Measurements from ENCODE around the gene MSRB1.
"Not testable (repeated sequence)": the region's sequence is repeated elsewhere in the genome, so short reads cannot be mapped to it uniquely, and the experiment has no call there.

Gene MSRB1

GRCh38 chr16:1942047-1942809 lies 771 bp downstream of the MSRB1 start:
- Histone ChIP-seq H4K20me1 (ENCODE audit: insufficient read depth) (no peaks in the 10 kb centered on the region), H3K36me3 (ENCODE audit: insufficient read depth) (no peaks in the 10 kb centered on the region), H3K4me3 (IDR thresholded peaks at IDR 0.05; ENCODE audit: insufficient read depth, low read depth, low read length) (no peak overlapping the region), H3K27ac (no peak overlapping the region), H2AFZ (ENCODE audit: low read depth) (peak overlapping the region; percentile 95), H3K27me3 (ENCODE audit: insufficient read depth, low read depth) (no peaks in the 10 kb centered on the region), H3K9ac (no peak overlapping the region; the same call in 1 of the 2 replicates), H3K79me2 (ENCODE audit: insufficient read depth, low read depth) (no peaks in the 10 kb centered on the region), H3K4me1 (ENCODE audit: low read depth, poor library complexity, severe bottlenecking) (peaks cover 18% of the 10 kb centered on the region), H3K4me2 (peak overlapping the region; percentile 97)
- TF ChIP-seq CTCF (conservative IDR thresholded peaks at IDR 0.05; ENCODE audit: low read depth, low read length) = no peak

DNA sequence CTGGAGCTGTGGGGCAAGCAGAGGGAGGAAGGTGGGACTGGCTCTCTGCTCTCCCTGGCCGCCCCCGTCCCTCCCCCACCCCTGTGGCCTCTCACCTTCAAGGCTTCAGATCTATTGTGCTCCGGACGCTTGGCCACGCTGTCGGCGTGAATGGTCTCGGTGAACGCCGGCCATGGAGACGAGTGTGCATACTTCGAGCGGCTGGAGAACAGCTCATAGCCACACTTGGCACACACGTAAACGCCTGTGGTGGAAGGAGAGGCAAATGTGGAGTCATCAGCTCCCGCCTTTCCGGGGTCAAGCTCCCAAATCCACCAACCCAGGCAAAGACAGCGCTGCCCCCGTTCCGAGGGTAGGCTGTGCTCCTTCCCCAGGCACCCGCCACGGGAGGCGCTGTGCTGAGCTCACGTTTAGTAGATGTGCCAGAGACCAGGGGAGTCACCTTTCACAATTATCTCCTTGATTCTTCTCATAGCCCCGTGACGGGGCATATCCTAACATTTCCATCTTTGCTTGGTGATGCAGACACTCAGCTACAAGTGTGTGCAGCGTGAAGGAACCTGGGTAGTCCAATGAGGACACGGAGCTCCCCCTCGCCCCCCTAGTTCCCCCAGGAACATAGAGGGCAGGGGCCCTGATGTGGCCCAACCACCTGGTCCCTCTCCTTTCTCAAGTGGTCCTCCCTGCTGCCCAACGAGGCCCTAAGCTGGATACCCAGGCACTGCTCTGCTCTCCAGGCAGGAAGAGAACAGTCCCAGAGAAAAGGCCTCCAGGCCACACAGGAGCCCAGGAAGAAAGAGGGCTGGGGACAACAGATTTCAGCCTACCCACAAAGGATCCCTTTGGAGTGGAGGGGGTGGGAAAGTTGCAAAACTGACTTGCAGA lies 1.6 kb downstream of the MSRB1 start:
- H3K79me2 ChIP-seq (ENCODE audit: insufficient read depth, low read depth) = no peaks in the 10 kb centered on the region
- H3K4me3 ChIP-seq (IDR thresholded peaks at IDR 0.05; ENCODE audit: insufficient read depth, low read depth, low read length) = no peak overlapping the region
- no peak overlapping the region for H3K27ac ChIP-seq
- no peaks in the 10 kb centered on the region for H3K27me3 ChIP-seq (ENCODE audit: insufficient read depth, low read depth)
- TF ChIP-seq CTCF (conservative IDR thresholded peaks at IDR 0.05; ENCODE audit: low read depth, low read length) = no peak
- no peak overlapping the region for H3K9ac ChIP-seq
- no peak overlapping the region for H2AFZ ChIP-seq (ENCODE audit: low read depth)
- H3K4me1 ChIP-seq (ENCODE audit: low read depth, poor library complexity, severe bottlenecking) = peaks cover 18% of the 10 kb centered on the region
- peak overlapping the region; percentile 97 for H3K4me2 ChIP-seq
- H4K20me1 ChIP-seq (ENCODE audit: insufficient read depth) = no peaks in the 10 kb centered on the region
- H3K36me3 ChIP-seq (ENCODE audit: insufficient read depth) = no peaks in the 10 kb centered on the region

DNA sequence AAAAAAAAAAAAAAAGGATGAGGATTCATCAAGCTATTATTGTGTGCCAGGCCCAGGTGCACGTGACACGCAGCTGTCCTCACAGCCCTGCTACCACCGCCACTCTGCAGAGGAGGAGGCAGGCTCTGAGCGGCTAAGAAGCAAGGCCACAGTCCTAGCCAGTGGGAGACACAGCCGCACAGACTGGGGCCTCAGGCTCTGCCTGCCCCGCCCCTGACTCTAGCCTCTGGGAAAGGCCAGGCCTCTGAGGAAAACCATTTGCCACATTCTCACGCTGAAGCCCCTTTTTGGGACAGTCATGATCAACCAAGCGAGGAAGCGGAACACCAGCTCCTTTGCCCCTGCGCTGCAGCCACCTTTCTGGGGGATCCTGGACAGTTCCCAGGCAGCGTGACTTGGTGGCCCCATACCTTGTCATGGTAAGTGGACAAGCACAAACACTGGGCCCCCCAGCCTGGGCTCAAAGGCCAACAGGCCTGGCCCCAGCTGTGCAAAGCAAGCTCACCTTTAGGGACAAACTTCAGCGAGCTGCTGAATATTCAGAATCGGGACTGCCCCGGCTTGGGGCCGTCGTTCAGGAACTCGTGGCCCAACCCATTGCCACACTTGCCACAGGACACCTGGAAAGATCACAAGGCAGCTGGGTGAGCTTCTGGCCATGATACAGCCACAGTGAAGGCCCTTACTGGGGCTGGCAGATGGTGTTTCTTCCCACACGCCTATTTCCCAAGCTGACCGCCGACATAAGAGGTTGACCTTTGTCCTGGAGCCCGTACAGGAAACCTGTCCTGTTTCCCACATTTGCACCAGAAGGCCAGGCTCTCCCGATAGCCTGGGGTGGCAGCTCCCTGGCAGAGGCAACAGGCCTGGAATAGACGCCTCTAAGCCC lies 2.5 kb downstream of the MSRB1 start:
- Histone ChIP-seq H3K4me2 (no peak overlapping the region), H3K27me3 (ENCODE audit: insufficient read depth, low read depth) (no peaks in the 10 kb centered on the region), H3K79me2 (ENCODE audit: insufficient read depth, low read depth) (no peaks in the 10 kb centered on the region), H3K4me3 (IDR thresholded peaks at IDR 0.05; ENCODE audit: insufficient read depth, low read depth, low read length) (no peak overlapping the region), H3K4me1 (ENCODE audit: low read depth, poor library complexity, severe bottlenecking) (peaks cover 18% of the 10 kb centered on the region), H3K27ac (no peak overlapping the region), H2AFZ (ENCODE audit: low read depth) (no peak overlapping the region), H3K36me3 (ENCODE audit: insufficient read depth) (no peaks in the 10 kb centered on the region), H4K20me1 (ENCODE audit: insufficient read depth) (no peaks in the 10 kb centered on the region), H3K9ac (no peak overlapping the region)
- TF ChIP-seq CTCF (conservative IDR thresholded peaks at IDR 0.05; ENCODE audit: low read depth, low read length) = no peak

GRCh38 chr16:1939833-1940232 lies 3.2 kb downstream of the MSRB1 start:
- not testable (repeated sequence) for H4K20me1 ChIP-seq (ENCODE audit: insufficient read depth); H3K27ac ChIP-seq; H3K4me2 ChIP-seq; H3K9ac ChIP-seq; H3K4me3 ChIP-seq (IDR thresholded peaks at IDR 0.05; ENCODE audit: insufficient read depth, low read depth, low read length); H3K79me2 ChIP-seq (ENCODE audit: insufficient read depth, low read depth); H3K36me3 ChIP-seq (ENCODE audit: insufficient read depth); H3K27me3 ChIP-seq (ENCODE audit: insufficient read depth, low read depth); H2AFZ ChIP-seq (ENCODE audit: low read depth)
- H3K4me1 ChIP-seq (ENCODE audit: low read depth, poor library complexity, severe bottlenecking) = peaks cover 18% of the 10 kb centered on the region
